ENCODE data around the gene CNOT6L. TPM values are rescaled to one million over a fixed set of nuclear protein-coding genes. Genes with fewer than 3 reads are reported as not detected.
A peak's percentile ranks its signal among the peaks of the same experiment; 100 is the strongest.
"Not testable (repeated sequence)": the region's sequence is repeated elsewhere in the genome, so short reads cannot be mapped to it uniquely, and the experiment has no call there.

CNOT6L gene
- total RNA-seq, 3 donors from 2014 or later: 52.2 to 59.1 (median 56.5) TPM

DNA sequence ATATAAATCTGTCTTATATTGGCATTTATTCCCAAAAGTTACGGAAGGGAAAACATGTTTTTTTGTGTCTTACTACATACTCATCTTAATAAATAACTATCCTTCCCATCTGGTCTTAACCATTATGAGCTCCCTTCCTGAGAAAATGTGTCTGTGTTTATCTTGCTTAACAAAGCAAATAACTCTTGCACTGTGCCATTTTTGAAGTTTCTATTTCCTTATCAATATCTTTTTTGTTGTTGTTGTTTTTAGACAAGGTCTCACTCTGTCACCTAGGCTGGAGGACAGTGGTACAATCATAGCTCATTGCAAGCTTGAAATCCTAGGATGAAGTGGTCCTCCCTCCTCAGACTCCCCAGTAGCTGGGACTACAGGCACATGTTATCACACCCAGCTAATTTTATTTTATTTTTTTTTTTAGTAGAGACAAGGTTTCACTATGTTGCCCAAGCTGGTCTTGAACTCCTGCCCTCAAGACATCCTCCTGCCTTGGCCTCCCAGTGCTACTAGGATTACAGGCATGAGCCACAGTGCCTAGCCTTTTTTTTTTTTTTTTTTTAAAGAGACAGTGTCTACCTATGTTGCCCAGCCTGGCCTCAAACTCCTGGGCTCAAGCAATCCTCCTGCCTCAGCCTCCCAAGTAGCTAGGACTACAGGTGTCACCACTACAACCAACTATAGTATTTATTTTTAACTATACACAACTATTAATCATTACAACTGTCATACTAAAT lies 36.9 kb downstream of the CNOT6L start:
- Mint-ChIP-seq H3K9me3 (no peaks in the 10 kb centered on the region), H3K27me3 (ENCODE audit: low read depth) (no peaks in the 10 kb centered on the region), H3K4me1 (ENCODE audit: low read depth) (peaks cover 72% of the 10 kb centered on the region), H3K4me3 (no peak overlapping the region), H3K36me3 (ENCODE audit: insufficient read depth) (peaks cover 10% of the 10 kb centered on the region)
- DNase-seq: no peak
- no peak for ATAC-seq

DNA sequence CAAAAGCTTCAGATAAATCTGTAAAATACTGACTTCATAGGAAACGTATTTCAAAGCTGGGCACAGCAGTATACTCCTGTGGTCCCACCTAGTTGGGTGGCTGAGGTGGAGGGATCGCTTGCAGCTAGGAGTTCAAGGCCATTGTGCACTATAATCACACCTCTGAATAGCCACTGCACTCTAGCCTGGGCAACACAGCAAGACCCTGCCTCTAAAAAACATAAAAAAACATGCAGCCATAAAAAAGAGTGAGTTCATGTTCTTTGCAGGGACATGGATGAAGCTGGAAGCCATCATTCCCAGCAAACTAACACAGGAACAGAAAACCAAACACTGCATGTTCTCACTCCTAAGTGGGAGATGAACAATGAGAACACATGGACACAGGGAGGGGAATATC lies 38.4 kb downstream of the CNOT6L start:
- not testable (repeated sequence) for ATAC-seq; H3K27me3 Mint-ChIP-seq (ENCODE audit: low read depth); DNase-seq; H3K9me3 Mint-ChIP-seq; H3K4me3 Mint-ChIP-seq
- peaks cover 15% of the 10 kb centered on the region for H3K36me3 Mint-ChIP-seq (ENCODE audit: insufficient read depth)
- peaks cover 75% of the 10 kb centered on the region for H3K4me1 Mint-ChIP-seq (ENCODE audit: low read depth)

GRCh38 chr4:77777135-77777807 lies 41.9 kb downstream of the CNOT6L start:
- H3K27me3 Mint-ChIP-seq (ENCODE audit: low read depth): no peaks in the 10 kb centered on the region
- peaks cover 20% of the 10 kb centered on the region for H3K36me3 Mint-ChIP-seq (ENCODE audit: insufficient read depth)
- peaks cover 56% of the 10 kb centered on the region for H3K4me1 Mint-ChIP-seq (ENCODE audit: low read depth)
- no peak overlapping the region for H3K4me3 Mint-ChIP-seq
- H3K9me3 Mint-ChIP-seq: no peaks in the 10 kb centered on the region
- DNase-seq (no peak), ATAC-seq (peak in 1 of 2 donors; percentile 78)

- H3K36me3 Mint-ChIP-seq (ENCODE audit: insufficient read depth): peaks cover 22% of the 10 kb centered on the region
- H3K4me3 Mint-ChIP-seq: no peak overlapping the region
- no peaks in the 10 kb centered on the region for H3K27me3 Mint-ChIP-seq (ENCODE audit: low read depth)
- H3K9me3 Mint-ChIP-seq: no peaks in the 10 kb centered on the region
- DNase-seq: no peak
- no peak for ATAC-seq
- peaks cover 48% of the 10 kb centered on the region for H3K4me1 Mint-ChIP-seq (ENCODE audit: low read depth)
Observed at GRCh38 chr4:77776182-77777134, 42.7 kb downstream of the CNOT6L start.

- peaks cover 43% of the 10 kb centered on the region for H3K4me1 Mint-ChIP-seq (ENCODE audit: low read depth)
- no peaks in the 10 kb centered on the region for H3K9me3 Mint-ChIP-seq
- no peaks in the 10 kb centered on the region for H3K27me3 Mint-ChIP-seq (ENCODE audit: low read depth)
- no peak overlapping the region for H3K4me3 Mint-ChIP-seq
- H3K36me3 Mint-ChIP-seq (ENCODE audit: insufficient read depth): peaks cover 38% of the 10 kb centered on the region
- no peak for DNase-seq
- ATAC-seq: no peak
Observed at GRCh38 chr4:77773101-77773500, 46.1 kb downstream of the CNOT6L start.

- no peaks in the 10 kb centered on the region for H3K27me3 Mint-ChIP-seq (ENCODE audit: low read depth)
- H3K9me3 Mint-ChIP-seq: no peaks in the 10 kb centered on the region
- ATAC-seq (no peak), DNase-seq (no peak)
- peaks cover 40% of the 10 kb centered on the region for H3K36me3 Mint-ChIP-seq (ENCODE audit: insufficient read depth)
- H3K4me3 Mint-ChIP-seq: no peak overlapping the region
- H3K4me1 Mint-ChIP-seq (ENCODE audit: low read depth): peaks cover 31% of the 10 kb centered on the region
Observed at GRCh38 chr4:77771566-77771965, 47.6 kb downstream of the CNOT6L start.

DNA sequence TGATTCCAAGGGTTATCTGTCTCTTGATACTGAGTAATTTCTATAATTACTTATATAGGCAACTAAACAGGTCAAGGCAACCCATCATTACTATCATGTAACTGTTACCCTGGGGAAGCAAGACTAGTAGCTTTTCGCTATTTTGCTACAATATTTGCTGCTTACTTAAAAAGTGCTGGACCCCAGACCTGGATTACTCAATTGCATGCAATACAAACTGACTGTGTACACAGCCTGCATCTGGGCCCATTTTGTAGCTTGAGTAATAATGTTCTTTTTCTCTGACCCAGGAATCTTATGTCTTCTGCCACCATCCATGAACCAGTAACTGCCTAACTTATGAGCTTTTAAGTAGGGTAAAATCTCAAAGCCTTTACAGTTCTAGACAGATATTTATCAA lies 53.4 kb downstream of the CNOT6L start:
- Mint-ChIP-seq H3K4me3 (no peak overlapping the region), H3K9me3 (peaks cover 19% of the 10 kb centered on the region), H3K4me1 (ENCODE audit: low read depth) (peaks cover 36% of the 10 kb centered on the region), H3K27me3 (ENCODE audit: low read depth) (no peaks in the 10 kb centered on the region), H3K36me3 (ENCODE audit: insufficient read depth) (peaks cover 54% of the 10 kb centered on the region)
- ATAC-seq (no peak), DNase-seq (no peak)

DNA sequence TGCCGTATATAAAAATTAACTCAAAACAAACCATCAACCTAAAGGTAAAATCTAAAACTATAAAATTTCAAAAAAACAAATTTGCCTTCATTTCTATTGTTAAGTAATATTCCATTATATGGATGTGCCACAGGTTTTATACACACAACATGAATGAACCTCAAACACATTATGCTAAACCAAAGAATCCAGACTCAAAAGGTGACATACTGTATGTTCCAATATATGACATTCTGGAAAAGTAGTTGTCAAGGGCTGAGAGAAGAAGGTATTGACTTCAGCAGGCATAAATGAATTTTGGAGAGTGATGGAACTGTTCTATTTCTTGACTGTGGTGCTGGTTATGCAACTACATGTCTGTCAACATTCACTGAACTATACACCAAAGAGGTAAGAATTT lies 56.6 kb downstream of the CNOT6L start:
- no peaks in the 10 kb centered on the region for H3K27me3 Mint-ChIP-seq (ENCODE audit: low read depth)
- H3K4me1 Mint-ChIP-seq (ENCODE audit: low read depth): peaks cover 45% of the 10 kb centered on the region
- H3K4me3 Mint-ChIP-seq: no peak overlapping the region
- no peak for ATAC-seq
- peaks cover 64% of the 10 kb centered on the region for H3K36me3 Mint-ChIP-seq (ENCODE audit: insufficient read depth)
- no peak for DNase-seq
- H3K9me3 Mint-ChIP-seq: peaks cover 19% of the 10 kb centered on the region

DNA sequence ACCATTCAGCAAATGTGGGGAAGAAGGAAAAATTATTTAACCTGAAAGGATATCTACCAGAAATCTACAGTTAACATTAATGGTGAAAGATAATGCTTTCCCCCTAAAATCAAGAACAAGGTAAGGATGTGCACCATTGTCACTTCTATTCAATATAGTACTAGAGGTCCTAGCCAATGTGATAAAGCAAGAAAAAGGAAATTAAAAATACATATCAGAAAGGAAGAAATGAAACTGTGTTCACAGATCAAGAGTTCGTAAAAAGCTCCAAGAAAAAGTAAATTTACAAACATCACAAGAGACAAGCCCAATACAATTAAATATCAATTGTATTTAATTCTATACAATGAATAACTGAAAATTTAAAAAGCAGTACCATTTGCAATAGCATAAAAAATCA lies 57.6 kb downstream of the CNOT6L start:
- peaks cover 43% of the 10 kb centered on the region for H3K4me1 Mint-ChIP-seq (ENCODE audit: low read depth)
- H3K36me3 Mint-ChIP-seq (ENCODE audit: insufficient read depth): peaks cover 65% of the 10 kb centered on the region
- H3K27me3 Mint-ChIP-seq (ENCODE audit: low read depth): no peaks in the 10 kb centered on the region
- peaks cover 19% of the 10 kb centered on the region for H3K9me3 Mint-ChIP-seq
- no peak overlapping the region for H3K4me3 Mint-ChIP-seq
- no peak for DNase-seq
- no peak for ATAC-seq

- Mint-ChIP-seq H3K36me3 (ENCODE audit: insufficient read depth) (peaks cover 63% of the 10 kb centered on the region), H3K9me3 (peaks cover 19% of the 10 kb centered on the region), H3K4me3 (no peak overlapping the region), H3K4me1 (ENCODE audit: low read depth) (peaks cover 30% of the 10 kb centered on the region), H3K27me3 (ENCODE audit: low read depth) (no peaks in the 10 kb centered on the region)
- DNase-seq: no peak
- ATAC-seq: no peak
Observed at GRCh38 chr4:77758804-77759203, 60.4 kb downstream of the CNOT6L start.

DNA sequence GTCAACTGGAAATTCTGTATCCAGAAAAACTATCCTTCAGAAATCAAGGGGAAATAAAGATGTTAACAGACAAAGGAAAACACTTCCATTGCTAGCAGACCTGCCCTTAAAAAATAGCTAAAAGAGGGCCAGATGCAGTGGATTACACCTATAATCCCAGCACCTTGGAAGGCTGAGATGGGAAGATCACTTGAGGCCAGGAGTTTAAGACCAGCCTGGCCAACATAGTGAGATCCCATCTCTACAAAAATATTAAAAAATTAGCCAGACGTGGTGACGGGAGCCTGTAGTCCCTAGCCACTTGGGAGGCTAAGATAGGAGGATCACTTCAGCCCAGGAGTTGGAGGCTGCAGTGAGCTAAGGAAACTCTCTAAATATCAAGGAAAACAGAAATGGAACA lies 67.4 kb downstream of the CNOT6L start:
- no peak for DNase-seq
- H3K4me1 Mint-ChIP-seq (ENCODE audit: low read depth): peaks cover 16% of the 10 kb centered on the region
- H3K36me3 Mint-ChIP-seq (ENCODE audit: insufficient read depth): peaks cover 51% of the 10 kb centered on the region
- peaks cover 11% of the 10 kb centered on the region for H3K9me3 Mint-ChIP-seq
- no peak for ATAC-seq
- no peak overlapping the region for H3K4me3 Mint-ChIP-seq
- no peaks in the 10 kb centered on the region for H3K27me3 Mint-ChIP-seq (ENCODE audit: low read depth)

GRCh38 chr4:77745792-77746191 lies 73.4 kb downstream of the CNOT6L start:
- Mint-ChIP-seq H3K36me3 (ENCODE audit: insufficient read depth) (peaks cover 44% of the 10 kb centered on the region), H3K27me3 (ENCODE audit: low read depth) (no peaks in the 10 kb centered on the region), H3K4me1 (ENCODE audit: low read depth) (peaks cover 26% of the 10 kb centered on the region), H3K4me3 (no peak overlapping the region), H3K9me3 (no peaks in the 10 kb centered on the region)
- no peak for ATAC-seq
- no peak for DNase-seq

GRCh38 chr4:77742054-77742453 lies 77.1 kb downstream of the CNOT6L start:
- Mint-ChIP-seq H3K27me3 (ENCODE audit: low read depth) (no peaks in the 10 kb centered on the region), H3K9me3 (no peaks in the 10 kb centered on the region), H3K4me1 (ENCODE audit: low read depth) (peaks cover 31% of the 10 kb centered on the region), H3K4me3 (no peak overlapping the region), H3K36me3 (ENCODE audit: insufficient read depth) (peaks cover 41% of the 10 kb centered on the region)
- ATAC-seq (no peak), DNase-seq (no peak)

DNA sequence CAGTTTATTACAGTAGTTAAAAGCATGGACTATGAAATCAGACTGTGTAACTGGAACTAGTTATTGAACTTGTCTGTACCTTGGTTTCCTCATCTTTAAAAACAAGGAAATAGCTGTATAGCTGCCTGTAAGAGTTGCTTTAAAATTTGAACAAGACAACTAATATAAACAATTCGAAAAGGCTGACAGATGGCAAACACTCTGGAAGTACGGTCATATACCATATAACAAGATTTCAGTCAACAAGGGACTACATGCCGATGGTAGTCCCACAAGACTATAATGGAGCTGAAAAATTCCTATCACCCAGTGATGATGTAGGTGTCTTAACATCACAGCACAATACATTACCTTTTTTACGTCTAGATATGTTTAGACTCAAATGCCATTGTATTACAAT lies 78.7 kb downstream of the CNOT6L start:
- H3K27me3 Mint-ChIP-seq (ENCODE audit: low read depth): no peaks in the 10 kb centered on the region
- DNase-seq (no peak), ATAC-seq (no peak)
- H3K9me3 Mint-ChIP-seq: no peaks in the 10 kb centered on the region
- H3K4me1 Mint-ChIP-seq (ENCODE audit: low read depth): peaks cover 37% of the 10 kb centered on the region
- H3K36me3 Mint-ChIP-seq (ENCODE audit: insufficient read depth): peaks cover 41% of the 10 kb centered on the region
- no peak overlapping the region for H3K4me3 Mint-ChIP-seq

Measured in activated T-cell treated with anti-CD3 and anti-CD28 coated beads, Interleukin-2, amount 50 U/mL, for 4 hours (primary cell).